ENCODE results near the gene RELN.

- no peak for TF ChIP-seq SRF (IDR thresholded peaks at IDR 0.05; ENCODE audit: low read depth)
- TF ChIP-seq POLR2A (IDR thresholded peaks at IDR 0.05; ENCODE audit: borderline replicate concordance, extremely low read depth, insufficient read depth, insufficient read length): no peak
- TF ChIP-seq CEBPB (IDR thresholded peaks at IDR 0.05; ENCODE audit: low read depth): no peak
- TF ChIP-seq YY1 (IDR thresholded peaks at IDR 0.05; ENCODE audit: extremely low read depth, insufficient replicate concordance, low read depth, low read length): no peak
Observed at GRCh38 chr7:103573479-103574058, 415.9 kb downstream of the RELN start.

Measured in HCT116 (cell line).